Astrocyte (in vitro differentiated cells and primary cell): ENCODE results near the gene GCK. TPM values are rescaled to one million over a fixed set of nuclear protein-coding genes. Genes with fewer than 3 reads are reported as not detected.

Experiments used
- DNase-seq: peaks from one replicate; pipeline ENCODE4 v3.0.0-alpha.2; 2010; ENCODE audit warnings: low read depth
- FAIRE-seq: peaks from 2 replicates; lab custom pipeline; 2011; peaks lifted over from hg19 to GRCh38; lab: Jason Lieb, UNC
- H2AFZ ChIP-seq: 2 replicates; pipeline ENCODE4 v1.6.0; 2012; ENCODE audit warnings: low read depth, low read length, inconsistent platforms
- H3K27ac ChIP-seq: 2 replicates; pipeline ENCODE4 v1.5.1; 2011; ENCODE audit warnings: low read depth, low read length, inconsistent platforms
- H3K27me3 ChIP-seq: 2 replicates; pipeline ENCODE4 v1.6.0; 2011; ENCODE audit warnings: low read length, inconsistent platforms; ENCODE audit not compliant: insufficient read depth
- H3K36me3 ChIP-seq: 2 replicates; pipeline ENCODE4 v1.5.1; 2011; ENCODE audit warnings: low read length, inconsistent platforms; ENCODE audit not compliant: insufficient read depth
- H3K4me1 ChIP-seq: 2 replicates; pipeline ENCODE4 v1.5.1; 2011; ENCODE audit warnings: low read length, inconsistent platforms; ENCODE audit not compliant: insufficient read depth
- H3K4me2 ChIP-seq: 2 replicates; pipeline ENCODE4 v1.6.0; 2012; ENCODE audit warnings: low read length, inconsistent platforms
- H3K4me3 ChIP-seq: 2 replicates; pipeline ENCODE4 v1.5.1; 2011; ENCODE audit warnings: low read depth, mild to moderate bottlenecking, low read length, inconsistent platforms; ENCODE audit not compliant: insufficient read depth
- H3K79me2 ChIP-seq: 2 replicates; pipeline ENCODE4 v1.6.0; 2012; ENCODE audit warnings: mild to moderate bottlenecking, low read length, inconsistent platforms; ENCODE audit not compliant: insufficient read depth
- H3K9ac ChIP-seq: 2 replicates; pipeline ENCODE4 v1.6.0; 2012; ENCODE audit warnings: mild to moderate bottlenecking, low read length, inconsistent platforms
- H3K9me3 ChIP-seq: 2 replicates; pipeline ENCODE4 v1.5.1; 2012; ENCODE audit warnings: low read depth, mild to moderate bottlenecking, low read length, inconsistent platforms; ENCODE audit not compliant: insufficient read depth
- H4K20me1 ChIP-seq: 2 replicates; pipeline ENCODE4 v1.6.0; 2012; ENCODE audit warnings: low read length, inconsistent platforms; ENCODE audit not compliant: insufficient read depth
- H3K27ac Mint-ChIP-seq: one replicate; pipeline ENCODE4 v1.8.0; 2021; ENCODE audit warnings: mild to moderate bottlenecking, mixed read lengths; ENCODE audit not compliant: unreplicated experiment
- H3K27me3 Mint-ChIP-seq: one replicate; pipeline ENCODE4 v1.8.0; 2021; ENCODE audit warnings: low read depth, mixed read lengths; ENCODE audit not compliant: unreplicated experiment
- H3K36me3 Mint-ChIP-seq: one replicate; pipeline ENCODE4 v1.8.0; 2021; ENCODE audit warnings: low read depth, mixed read lengths; ENCODE audit not compliant: unreplicated experiment
- H3K4me1 Mint-ChIP-seq: one replicate; pipeline ENCODE4 v1.8.0; 2021; ENCODE audit warnings: low read depth, mixed read lengths; ENCODE audit not compliant: unreplicated experiment
- H3K4me3 Mint-ChIP-seq: one replicate; pipeline ENCODE4 v1.8.0; 2021; ENCODE audit warnings: mild to moderate bottlenecking, moderate library complexity, mixed read lengths; ENCODE audit not compliant: unreplicated experiment
- H3K9me3 Mint-ChIP-seq: one replicate; pipeline ENCODE4 v1.8.0; 2021; ENCODE audit warnings: mild to moderate bottlenecking, mixed read lengths; ENCODE audit not compliant: unreplicated experiment
- EZH2 ChIP-seq: IDR thresholded peaks from 2 replicates; pipeline ENCODE4 v1.6.1; 2012; ENCODE audit warnings: mild to moderate bottlenecking, low read length, inconsistent platforms; ENCODE audit not compliant: insufficient read depth
- total RNA-seq: library from RNA; stranded (reverse); gene quantifications from 2 replicates; pipeline ENCODE4 v1.2.1, GENCODE V29; 2021
- TF ChIP-seq, protein P1 (sequence below): IDR thresholded peaks from 2 replicates; pipeline ENCODE4 v1.5.1; 2011; ENCODE audit warnings: low read depth, mild to moderate bottlenecking, inconsistent platforms, low read length, moderate library complexity; ENCODE audit not compliant: insufficient read depth

Gene GCK
- total RNA-seq, 1 donor from 2014 or later, result not detected

DNA sequence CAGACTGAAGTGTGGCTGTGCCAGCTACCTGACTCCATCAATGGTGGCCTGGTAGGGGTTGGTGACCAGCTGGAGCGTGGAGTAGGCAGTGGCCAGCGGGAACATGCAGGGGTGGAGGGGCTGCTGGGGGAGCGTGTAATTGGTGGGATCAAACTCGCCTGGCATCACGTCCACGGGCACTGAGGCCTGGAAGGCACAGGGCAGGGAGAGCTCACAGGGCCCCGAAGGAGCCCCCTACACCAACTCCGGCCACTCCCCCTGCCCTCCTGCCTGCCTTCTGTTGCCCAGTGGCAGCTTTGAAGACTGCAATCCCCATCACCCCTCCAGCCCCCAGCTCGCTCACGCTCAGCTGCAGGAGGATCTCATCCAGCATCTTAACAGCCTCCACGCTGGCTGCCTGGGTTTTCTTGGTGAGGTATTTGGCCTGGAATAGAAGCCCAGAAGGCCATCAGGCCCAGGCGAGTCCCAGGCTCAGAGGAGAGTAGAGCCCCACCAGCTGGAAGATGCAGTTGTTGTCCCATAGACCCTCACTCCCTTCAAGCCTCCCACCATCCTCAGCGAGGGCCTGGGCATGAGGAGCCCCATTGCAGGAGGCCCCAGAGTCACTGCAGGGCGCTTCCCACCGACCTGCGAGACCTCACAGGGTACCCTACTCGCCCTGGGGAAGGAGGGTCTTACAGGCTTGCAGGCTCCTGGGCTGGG, 73.0 kb downstream of the GCK start:
- no peak for TF ChIP-seq EZH2
- TF ChIP-seq, protein P1, sequence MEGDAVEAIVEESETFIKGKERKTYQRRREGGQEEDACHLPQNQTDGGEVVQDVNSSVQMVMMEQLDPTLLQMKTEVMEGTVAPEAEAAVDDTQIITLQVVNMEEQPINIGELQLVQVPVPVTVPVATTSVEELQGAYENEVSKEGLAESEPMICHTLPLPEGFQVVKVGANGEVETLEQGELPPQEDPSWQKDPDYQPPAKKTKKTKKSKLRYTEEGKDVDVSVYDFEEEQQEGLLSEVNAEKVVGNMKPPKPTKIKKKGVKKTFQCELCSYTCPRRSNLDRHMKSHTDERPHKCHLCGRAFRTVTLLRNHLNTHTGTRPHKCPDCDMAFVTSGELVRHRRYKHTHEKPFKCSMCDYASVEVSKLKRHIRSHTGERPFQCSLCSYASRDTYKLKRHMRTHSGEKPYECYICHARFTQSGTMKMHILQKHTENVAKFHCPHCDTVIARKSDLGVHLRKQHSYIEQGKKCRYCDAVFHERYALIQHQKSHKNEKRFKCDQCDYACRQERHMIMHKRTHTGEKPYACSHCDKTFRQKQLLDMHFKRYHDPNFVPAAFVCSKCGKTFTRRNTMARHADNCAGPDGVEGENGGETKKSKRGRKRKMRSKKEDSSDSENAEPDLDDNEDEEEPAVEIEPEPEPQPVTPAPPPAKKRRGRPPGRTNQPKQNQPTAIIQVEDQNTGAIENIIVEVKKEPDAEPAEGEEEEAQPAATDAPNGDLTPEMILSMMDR, result no peak
- peaks cover 26% of the 10 kb centered on the region for H3K36me3 Mint-ChIP-seq
- H3K27ac Mint-ChIP-seq, result no peak overlapping the region

GRCh38 chr7:44114586-44115310, 74.5 kb downstream of the GCK start:
- H3K4me1 ChIP-seq, result no peaks in the 10 kb centered on the region
- peaks cover 28% of the 10 kb centered on the region for H3K36me3 Mint-ChIP-seq
- H3K27ac ChIP-seq, result no peak overlapping the region
- FAIRE-seq (no peak), DNase-seq (no peak)
- H3K27me3 ChIP-seq, result no peaks in the 10 kb centered on the region
- no peak overlapping the region for H2AFZ ChIP-seq
- H3K4me1 Mint-ChIP-seq, result no peaks in the 10 kb centered on the region
- peaks cover 9% of the 10 kb centered on the region for H3K79me2 ChIP-seq
- H3K9me3 ChIP-seq, result no peaks in the 10 kb centered on the region
- no peak overlapping the region for H3K9ac ChIP-seq
- TF ChIP-seq, protein P1, result no peak
- TF ChIP-seq EZH2, result no peak
- peaks cover 41% of the 10 kb centered on the region for H4K20me1 ChIP-seq
- no peak overlapping the region for H3K27ac Mint-ChIP-seq
- no peak overlapping the region for H3K4me2 ChIP-seq
- H3K27me3 Mint-ChIP-seq, result no peaks in the 10 kb centered on the region
- H3K36me3 ChIP-seq, result peaks cover 11% of the 10 kb centered on the region
- H3K4me3 ChIP-seq, result no peak overlapping the region
- no peaks in the 10 kb centered on the region for H3K9me3 Mint-ChIP-seq
- no peak overlapping the region for H3K4me3 Mint-ChIP-seq

More for the DNA sequence above, 73.0 kb downstream of the GCK start:
- H2AFZ ChIP-seq, result no peak overlapping the region
- H4K20me1 ChIP-seq, result peaks cover 40% of the 10 kb centered on the region
- H3K36me3 ChIP-seq, result peaks cover 15% of the 10 kb centered on the region
- H3K9me3 ChIP-seq, result no peaks in the 10 kb centered on the region
- H3K9ac ChIP-seq, result no peak overlapping the region
- Mint-ChIP-seq H3K9me3 (no peaks in the 10 kb centered on the region), H3K4me3 (no peak overlapping the region), H3K4me1 (no peaks in the 10 kb centered on the region), H3K27me3 (no peaks in the 10 kb centered on the region)
- FAIRE-seq, result no peak
- H3K4me3 ChIP-seq, result no peak overlapping the region
- H3K4me1 ChIP-seq, result no peaks in the 10 kb centered on the region
- H3K27ac ChIP-seq, result no peak overlapping the region
- DNase-seq, result no peak
- H3K79me2 ChIP-seq, result peaks cover 19% of the 10 kb centered on the region
- H3K27me3 ChIP-seq, result no peaks in the 10 kb centered on the region
- H3K4me2 ChIP-seq, result no peak overlapping the region
